ENCODE results near the gene SNRPD1.

SNRPD1 gene

GRCh38 chr18:21653361-21653760, 41.2 kb downstream of the SNRPD1 start:
- Histone ChIP-seq H3K27me3 (no peaks in the 10 kb centered on the region), H3K36me3 (peaks cover 80% of the 10 kb centered on the region), H3K9me3 (no peaks in the 10 kb centered on the region), H3K27ac (no peak overlapping the region), H3K4me1 (ENCODE audit: control insufficient read depth in 1 of 2, insufficient read depth in 1 of 2, low read depth in 1 of 2, low read length in 1 of 2) (no peaks in the 10 kb centered on the region), H3K4me3 (ENCODE audit: low read depth in 1 of 2, low read length in 1 of 2) (no peak overlapping the region)
- TF ChIP-seq, protein P1, sequence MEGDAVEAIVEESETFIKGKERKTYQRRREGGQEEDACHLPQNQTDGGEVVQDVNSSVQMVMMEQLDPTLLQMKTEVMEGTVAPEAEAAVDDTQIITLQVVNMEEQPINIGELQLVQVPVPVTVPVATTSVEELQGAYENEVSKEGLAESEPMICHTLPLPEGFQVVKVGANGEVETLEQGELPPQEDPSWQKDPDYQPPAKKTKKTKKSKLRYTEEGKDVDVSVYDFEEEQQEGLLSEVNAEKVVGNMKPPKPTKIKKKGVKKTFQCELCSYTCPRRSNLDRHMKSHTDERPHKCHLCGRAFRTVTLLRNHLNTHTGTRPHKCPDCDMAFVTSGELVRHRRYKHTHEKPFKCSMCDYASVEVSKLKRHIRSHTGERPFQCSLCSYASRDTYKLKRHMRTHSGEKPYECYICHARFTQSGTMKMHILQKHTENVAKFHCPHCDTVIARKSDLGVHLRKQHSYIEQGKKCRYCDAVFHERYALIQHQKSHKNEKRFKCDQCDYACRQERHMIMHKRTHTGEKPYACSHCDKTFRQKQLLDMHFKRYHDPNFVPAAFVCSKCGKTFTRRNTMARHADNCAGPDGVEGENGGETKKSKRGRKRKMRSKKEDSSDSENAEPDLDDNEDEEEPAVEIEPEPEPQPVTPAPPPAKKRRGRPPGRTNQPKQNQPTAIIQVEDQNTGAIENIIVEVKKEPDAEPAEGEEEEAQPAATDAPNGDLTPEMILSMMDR (IDR thresholded peaks at IDR 0.05) = no peak

DNA sequence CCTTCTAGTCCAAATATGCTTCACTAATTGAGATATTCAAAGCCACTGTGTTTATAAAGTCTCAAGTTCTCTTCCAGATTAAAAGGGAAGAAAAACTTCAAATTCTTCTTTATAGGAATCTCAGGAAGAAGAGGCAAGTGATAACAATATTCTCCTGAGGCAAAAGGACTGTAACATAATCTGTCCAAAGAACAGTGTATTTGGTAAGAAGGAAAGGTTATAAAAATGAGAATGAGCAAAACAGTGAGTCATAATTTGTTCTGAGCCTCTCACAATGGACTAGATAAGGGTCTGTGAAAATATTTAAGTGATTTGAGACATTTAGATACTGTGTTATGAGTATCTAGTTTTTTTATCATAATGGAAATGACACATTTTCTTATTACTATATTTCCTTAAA, 44.3 kb downstream of the SNRPD1 start:
- H3K36me3 ChIP-seq = peaks cover 76% of the 10 kb centered on the region
- H3K27ac ChIP-seq = no peak overlapping the region
- no peak overlapping the region for H3K4me3 ChIP-seq (ENCODE audit: low read depth in 1 of 2, low read length in 1 of 2)
- no peaks in the 10 kb centered on the region for H3K4me1 ChIP-seq (ENCODE audit: control insufficient read depth in 1 of 2, insufficient read depth in 1 of 2, low read depth in 1 of 2, low read length in 1 of 2)
- H3K27me3 ChIP-seq = no peaks in the 10 kb centered on the region
- H3K9me3 ChIP-seq = no peaks in the 10 kb centered on the region
- TF ChIP-seq, protein P1 (IDR thresholded peaks at IDR 0.05) = no peak

- Histone ChIP-seq H3K9me3 (no peaks in the 10 kb centered on the region), H3K27me3 (no peaks in the 10 kb centered on the region), H3K36me3 (peaks cover 79% of the 10 kb centered on the region), H3K27ac (no peak overlapping the region), H3K4me1 (ENCODE audit: control insufficient read depth in 1 of 2, insufficient read depth in 1 of 2, low read depth in 1 of 2, low read length in 1 of 2) (no peaks in the 10 kb centered on the region), H3K4me3 (ENCODE audit: low read depth in 1 of 2, low read length in 1 of 2) (no peak overlapping the region)
- TF ChIP-seq, protein P1 (IDR thresholded peaks at IDR 0.05) = no peak
Measured at GRCh38 chr18:21660078-21660477, 48.0 kb downstream of the SNRPD1 start.

GRCh38 chr18:21662581-21662980, 50.5 kb downstream of the SNRPD1 start:
- H3K36me3 ChIP-seq = peaks cover 59% of the 10 kb centered on the region
- TF ChIP-seq, protein P1 (IDR thresholded peaks at IDR 0.05) = no peak

GRCh38 chr18:21663578-21663977, 51.5 kb downstream of the SNRPD1 start:
- TF ChIP-seq, protein P1 (IDR thresholded peaks at IDR 0.05) = no peak
- Histone ChIP-seq H3K4me3 (ENCODE audit: low read depth in 1 of 2, low read length in 1 of 2) (no peak overlapping the region), H3K4me1 (ENCODE audit: control insufficient read depth in 1 of 2, insufficient read depth in 1 of 2, low read depth in 1 of 2, low read length in 1 of 2) (no peaks in the 10 kb centered on the region), H3K27me3 (no peaks in the 10 kb centered on the region), H3K9me3 (no peaks in the 10 kb centered on the region), H3K36me3 (peaks cover 49% of the 10 kb centered on the region), H3K27ac (peak overlapping the region; percentile 14)

More at GRCh38 chr18:21662581-21662980, 50.5 kb downstream of the SNRPD1 start:
- Histone ChIP-seq H3K27me3 (no peaks in the 10 kb centered on the region), H3K9me3 (no peaks in the 10 kb centered on the region), H3K27ac (no peak overlapping the region), H3K4me1 (ENCODE audit: control insufficient read depth in 1 of 2, insufficient read depth in 1 of 2, low read depth in 1 of 2, low read length in 1 of 2) (no peaks in the 10 kb centered on the region), H3K4me3 (ENCODE audit: low read depth in 1 of 2, low read length in 1 of 2) (no peak overlapping the region)

- H3K27ac ChIP-seq = peak overlapping the region; percentile 14
- TF ChIP-seq, protein P1 (IDR thresholded peaks at IDR 0.05) = no peak
- H3K4me3 ChIP-seq (ENCODE audit: low read depth in 1 of 2, low read length in 1 of 2) = no peak overlapping the region
- no peaks in the 10 kb centered on the region for H3K4me1 ChIP-seq (ENCODE audit: control insufficient read depth in 1 of 2, insufficient read depth in 1 of 2, low read depth in 1 of 2, low read length in 1 of 2)
- H3K9me3 ChIP-seq = no peaks in the 10 kb centered on the region
- H3K36me3 ChIP-seq = peaks cover 45% of the 10 kb centered on the region
- H3K27me3 ChIP-seq = no peaks in the 10 kb centered on the region
Measured at GRCh38 chr18:21664069-21664468, 52.0 kb downstream of the SNRPD1 start.
